NCI-H226 (cell line): ENCODE data around the gene CPS1.

Experiments
- DNase-seq: peaks from one replicate; pipeline ENCODE4 v3.0.0-alpha.2; 2015

Gene CPS1

DNA sequence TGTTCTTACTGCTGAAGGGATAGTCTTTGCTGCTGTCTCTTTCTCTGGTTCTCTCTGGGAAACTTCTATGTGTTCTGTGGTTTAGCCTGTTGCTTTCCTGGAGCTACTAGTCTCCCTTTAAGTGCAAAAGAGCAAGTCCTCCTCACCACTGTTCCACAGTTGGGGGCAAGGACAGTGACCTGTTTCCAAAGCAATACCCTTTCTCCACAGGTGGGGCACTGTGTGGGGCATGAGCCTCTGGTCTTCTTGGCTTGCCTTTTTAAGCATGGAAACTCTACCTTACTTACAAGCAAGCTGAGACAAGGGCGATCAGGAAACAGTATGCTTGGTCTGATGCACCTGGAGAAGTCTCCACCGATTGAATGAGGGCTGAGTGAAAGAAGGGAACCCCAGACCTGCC is 156.7 kb downstream of the CPS1 start:
- no peak for DNase-seq

DNA sequence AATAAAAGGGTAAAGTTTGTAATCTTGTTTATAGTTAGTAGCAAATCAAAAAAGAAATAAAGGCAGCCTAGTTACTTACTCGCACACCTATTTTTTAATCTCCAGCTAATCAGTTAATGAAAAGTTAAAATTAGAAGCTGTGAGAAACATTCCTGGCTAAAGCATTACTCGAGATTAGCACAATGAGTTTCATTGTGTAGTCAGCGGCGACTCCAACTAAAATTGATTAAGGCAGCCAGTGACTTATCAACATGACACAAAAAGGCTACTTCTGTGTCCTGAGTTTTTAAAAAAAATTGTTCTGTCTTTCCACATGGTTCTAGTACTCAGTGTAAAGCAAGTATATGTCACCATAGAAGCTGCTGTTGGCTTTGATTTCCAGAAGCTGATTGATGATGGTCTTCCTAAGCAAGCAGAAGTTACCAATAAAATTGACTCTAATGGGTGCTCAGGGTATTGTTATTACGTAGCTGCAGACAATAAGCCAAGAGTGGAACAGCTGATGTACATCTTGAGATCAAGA is 159.2 kb downstream of the CPS1 start:
- DNase-seq, result no peak

DNA sequence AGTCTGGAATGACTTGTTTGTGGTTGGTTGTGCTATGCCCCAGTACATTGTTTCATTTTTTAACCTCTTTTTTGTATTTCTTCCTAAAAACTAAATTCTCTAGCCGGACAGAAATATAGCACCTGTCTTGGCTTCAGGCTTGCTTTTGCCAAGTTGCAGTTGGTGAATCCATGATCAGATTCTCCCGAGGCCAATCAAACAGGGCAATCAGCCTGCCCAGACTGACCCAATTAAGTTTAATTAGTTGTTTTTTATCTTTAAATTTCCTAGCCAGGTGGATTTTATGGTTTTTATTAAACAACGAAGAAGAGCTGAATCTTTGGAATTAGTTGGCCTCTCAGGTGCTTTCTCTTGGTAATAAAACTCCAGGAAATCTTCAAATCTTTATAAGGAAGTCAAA is 162.1 kb downstream of the CPS1 start:
- DNase-seq, result no peak

DNA sequence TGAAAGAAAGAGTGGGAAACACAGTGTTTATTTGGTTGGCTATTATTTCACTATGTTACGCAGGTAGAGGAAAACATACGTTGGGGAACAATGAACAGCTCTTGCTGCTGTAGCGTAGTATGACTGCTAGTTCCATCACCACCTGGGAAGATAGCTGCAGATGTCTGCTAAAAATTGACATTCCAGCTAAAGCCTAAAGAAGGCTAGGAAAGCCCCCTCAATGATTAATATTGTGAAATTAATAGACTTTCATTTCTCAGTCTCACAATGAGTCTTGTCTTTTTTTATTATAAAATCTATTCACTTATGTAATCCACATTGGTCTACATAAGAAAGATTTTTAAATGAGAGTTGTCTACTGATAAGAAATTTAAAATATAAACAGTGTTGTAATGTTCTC is 165.7 kb downstream of the CPS1 start:
- no peak for DNase-seq

DNA sequence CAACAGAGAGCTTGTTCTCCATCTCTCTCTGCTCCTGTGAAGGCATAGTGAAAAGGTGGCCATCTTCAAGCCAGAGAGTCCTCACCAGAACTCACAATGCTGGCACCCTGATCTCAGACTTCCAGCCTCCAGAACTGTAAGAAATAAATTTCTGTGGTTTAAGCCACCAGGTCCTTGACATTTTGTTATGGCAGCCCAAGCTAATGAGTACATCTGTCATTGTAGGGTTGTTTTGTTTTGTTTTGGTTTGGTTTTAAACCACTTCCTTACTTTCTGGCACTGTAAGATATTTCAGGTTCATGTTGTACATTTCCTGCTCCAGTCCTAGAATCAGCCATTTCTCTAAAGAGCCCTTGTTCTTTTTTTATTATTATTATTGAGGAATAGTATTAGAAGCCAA is 171.2 kb downstream of the CPS1 start:
- DNase-seq, result no peak
